H1 (cell line): Measurements from ENCODE around the gene ZNF320. TPM values are rescaled to one million over a fixed set of nuclear protein-coding genes. Genes with fewer than 3 reads are reported as not detected.

Source experiments
- RAD21 ChIP-seq, 2 experiments: IDR thresholded peaks in 1 of 2; conservative IDR thresholded peaks in 1 of 2; 2 replicates each; pipeline ENCODE4 v1.6.1; 2011; ENCODE audit warnings: low read depth in 2 of 2, low read length in 2 of 2, improper control_type of control experiment in 1 of 2, inconsistent platforms in 1 of 2, mild to moderate bottlenecking in 1 of 2, moderate library complexity in 1 of 2
- TAF7 ChIP-seq: optimal IDR thresholded peaks from 2 replicates; pipeline ENCODE3; 2011; ENCODE audit warnings: low read depth, mild to moderate bottlenecking, inconsistent platforms, low read length, moderate library complexity, borderline replicate concordance
- polyA plus RNA-seq, 7 experiments: library from polyadenylated mRNA; depleted of rRNA in 3 of 7; stranded (reverse) in 5 of 7; unstranded in 2 of 7; fragments of >200 nt in 5 of 7; fragments of 200-250 nt in 2 of 7; gene quantifications; 1 replicate in 5 of 7; 2 replicates in 1 of 7; 4 replicates in 1 of 7; pipeline versions ENCODE4 v1.2.1 to v1.2.3, GENCODE V29; 2011 to 2013; ENCODE audit warnings: missing spikeins in 2 of 7, mixed read lengths in 2 of 7
- total RNA-seq: library from RNA; stranded (reverse); fragmentation: NEBNext Ultra II Directional; extraction: Animal tissue kit (Norgen Biotek cat#: 25700); gene quantifications from 2 replicates; pipeline ENCODE4 v1.2.1, GENCODE V29; 2021

ZNF320 gene
- total and polyA plus RNA-seq, 2 of the 8 experiments (the other 6 are each of a cell fraction or from before 2014, with no cell fraction given): 20.6 to 26.8 TPM

- TF ChIP-seq TAF7 (no peak), RAD21 (IDR thresholded peaks at IDR 0.05 in 1 of 2, conservative IDR thresholded peaks at IDR 0.05 in 1 of 2; ENCODE audit: low read depth in 2 of 2, low read length in 2 of 2) (no peak)
Measured at GRCh38 chr19:52897138-52897935, at the start of gene ZNF320 (continued).
